HG02678 (cell line): ENCODE data around the gene SLITRK6.
"Not testable (repeated sequence)": the region's sequence is repeated elsewhere in the genome, so short reads cannot be mapped to it uniquely, and the experiment has no call there.

Experiments
- ATAC-seq: cut with Tn5 transposase; IDR thresholded peaks from one replicate; pipeline ENCODE4 v1.9.1; 2021; ENCODE audit warnings: mild to moderate bottlenecking, moderate library complexity; ENCODE audit not compliant: unreplicated experiment

The SLITRK6 gene

GRCh38 chr13:85799097-85799582 lies at the start of gene SLITRK6:
Gene SLITRK6 (minus strand): TSS chr13:85799419. CDS start chr13:85796508, 2,911 bp downstream.
- no peak for ATAC-seq

- ATAC-seq, result no peak
These were observed 47.8 kb upstream of the SLITRK6 start for GRCh38 chr13:85847012-85847411.

- ATAC-seq, result no peak
These were observed 42.2 kb upstream of the SLITRK6 start for GRCh38 chr13:85841427-85841826.

GRCh38 chr13:85833921-85834320 lies 34.7 kb upstream of the SLITRK6 start:
- ATAC-seq, result no peak

- peak; percentile 51 for ATAC-seq
These were observed 29.0 kb upstream of the SLITRK6 start for GRCh38 chr13:85828094-85828684.

- ATAC-seq, result no peak
These were observed 26.2 kb upstream of the SLITRK6 start for GRCh38 chr13:85825454-85825853.

GRCh38 chr13:85823832-85824231 lies 24.6 kb upstream of the SLITRK6 start:
- no peak for ATAC-seq

- ATAC-seq, result no peak
These were observed 20.3 kb upstream of the SLITRK6 start for GRCh38 chr13:85819513-85819912.

GRCh38 chr13:85816413-85816812 lies 17.2 kb upstream of the SLITRK6 start:
- no peak for ATAC-seq

GRCh38 chr13:85812282-85812681 lies 13.1 kb upstream of the SLITRK6 start:
- no peak for ATAC-seq

GRCh38 chr13:85808811-85809210 lies 9.6 kb upstream of the SLITRK6 start:
- no peak for ATAC-seq

- peak; percentile 87 for ATAC-seq
These were observed 7.4 kb upstream of the SLITRK6 start for GRCh38 chr13:85806553-85807175.

GRCh38 chr13:85798556-85798955 lies 663 bp downstream of the SLITRK6 start:
- no peak for ATAC-seq

GRCh38 chr13:85797311-85797710 lies 1.9 kb downstream of the SLITRK6 start:
- ATAC-seq, result no peak

- no peak for ATAC-seq
These were observed 14.0 kb downstream of the SLITRK6 start for GRCh38 chr13:85785205-85785604.

GRCh38 chr13:85772367-85772766 lies 26.9 kb downstream of the SLITRK6 start:
- no peak for ATAC-seq

GRCh38 chr13:85771856-85772255 lies 27.4 kb downstream of the SLITRK6 start:
- ATAC-seq, result no peak

- ATAC-seq, result no peak
These were observed 30.3 kb downstream of the SLITRK6 start for GRCh38 chr13:85768946-85769345.

GRCh38 chr13:85755123-85755522 lies 44.1 kb downstream of the SLITRK6 start:
- no peak for ATAC-seq

GRCh38 chr13:85743201-85743770 lies 55.9 kb downstream of the SLITRK6 start:
- not testable (repeated sequence) for ATAC-seq
